ENCODE data around the gene PKP1.

DNA sequence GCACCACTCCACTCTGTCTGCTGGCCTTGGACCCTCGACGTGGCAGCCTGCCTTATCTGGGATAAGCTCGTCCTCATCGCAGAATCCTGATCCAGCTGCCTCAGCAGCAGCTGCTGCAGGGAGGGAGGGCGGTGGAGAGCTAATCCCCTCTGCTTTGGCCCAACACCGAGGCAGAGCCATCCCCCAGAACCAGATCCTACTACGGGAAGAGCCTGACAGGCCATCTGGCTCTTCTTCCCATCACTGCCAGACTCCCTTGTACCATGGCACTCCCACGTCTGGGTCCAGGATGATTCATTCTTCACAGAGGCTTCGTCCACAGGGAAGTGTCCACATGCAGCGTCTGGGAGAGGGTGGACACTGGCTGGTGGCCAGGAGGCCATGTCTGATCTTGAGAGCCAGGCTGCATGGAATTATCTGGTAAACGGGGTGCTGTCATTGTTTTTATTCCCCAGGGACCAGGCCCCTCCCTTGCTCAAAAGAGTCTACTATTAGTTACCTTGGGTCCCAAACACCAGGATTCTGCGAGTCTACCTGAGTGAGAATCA, 14.6 kb upstream of the PKP1 start:
- TF ChIP-seq POLR2A (IDR thresholded peaks at IDR 0.05; ENCODE audit: low read depth, low read length) (no peak), CHD1 (IDR thresholded peaks at IDR 0.05; ENCODE audit: low read depth, low read length) (no peak), EGR1 (IDR thresholded peaks at IDR 0.05; ENCODE audit: borderline replicate concordance in 1 of 2, low read depth in 2 of 2, low read length in 2 of 2) (no peak), ATF3 (IDR thresholded peaks at IDR 0.05; ENCODE audit: borderline replicate concordance, extremely low read depth, low read depth, low read length) (no peak), NBN (IDR thresholded peaks at IDR 0.05) (no peak), EP300 (IDR thresholded peaks at IDR 0.05; ENCODE audit: borderline replicate concordance in 1 of 2, control insufficient read depth in 1 of 2, low read depth in 2 of 2, low read length in 2 of 2) (no peak), IKZF1 (conservative IDR thresholded peaks at IDR 0.05) (no peak), MXI1 (IDR thresholded peaks at IDR 0.05; ENCODE audit: low read depth, low read length) (no peak), PAX5 (IDR thresholded peaks at IDR 0.05; ENCODE audit: borderline replicate concordance, low read depth, low read length) (no peak), RB1 (IDR thresholded peaks at IDR 0.05; ENCODE audit: borderline replicate concordance) (no peak)
- TF ChIP-seq, protein P1, sequence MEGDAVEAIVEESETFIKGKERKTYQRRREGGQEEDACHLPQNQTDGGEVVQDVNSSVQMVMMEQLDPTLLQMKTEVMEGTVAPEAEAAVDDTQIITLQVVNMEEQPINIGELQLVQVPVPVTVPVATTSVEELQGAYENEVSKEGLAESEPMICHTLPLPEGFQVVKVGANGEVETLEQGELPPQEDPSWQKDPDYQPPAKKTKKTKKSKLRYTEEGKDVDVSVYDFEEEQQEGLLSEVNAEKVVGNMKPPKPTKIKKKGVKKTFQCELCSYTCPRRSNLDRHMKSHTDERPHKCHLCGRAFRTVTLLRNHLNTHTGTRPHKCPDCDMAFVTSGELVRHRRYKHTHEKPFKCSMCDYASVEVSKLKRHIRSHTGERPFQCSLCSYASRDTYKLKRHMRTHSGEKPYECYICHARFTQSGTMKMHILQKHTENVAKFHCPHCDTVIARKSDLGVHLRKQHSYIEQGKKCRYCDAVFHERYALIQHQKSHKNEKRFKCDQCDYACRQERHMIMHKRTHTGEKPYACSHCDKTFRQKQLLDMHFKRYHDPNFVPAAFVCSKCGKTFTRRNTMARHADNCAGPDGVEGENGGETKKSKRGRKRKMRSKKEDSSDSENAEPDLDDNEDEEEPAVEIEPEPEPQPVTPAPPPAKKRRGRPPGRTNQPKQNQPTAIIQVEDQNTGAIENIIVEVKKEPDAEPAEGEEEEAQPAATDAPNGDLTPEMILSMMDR (IDR thresholded peaks at IDR 0.05 in 2 of 3, conservative IDR thresholded peaks at IDR 0.05 in 1 of 3; ENCODE audit: control insufficient read depth in 2 of 3, extremely low read depth in 1 of 3, insufficient read depth in 1 of 3, low read depth in 3 of 3, low read length in 3 of 3), result no peak
